GM13977 (cell line): ENCODE results near the gene EXOC6B.
"Not testable (repeated sequence)": the region's sequence is repeated elsewhere in the genome, so short reads cannot be mapped to it uniquely, and the experiment has no call there.

Experiments used
- DNase-seq: peaks from one replicate; pipeline ENCODE4 v3.0.0; 2012; ENCODE audit warnings: low spot score
- in situ Hi-C: fragments of 300-500 bp; cut with MboI; formaldehyde crosslinking; loops from one replicate; pipeline ENCODE4 v1.12.0; 2022; ENCODE audit warnings: low sequenced_read_pairs, low pct_unique_long_range_greater_than_20kb, mixed read lengths, inconsistent platforms; ENCODE audit not compliant: unreplicated experiment
- TF ChIP-seq, protein P1 (sequence below): IDR thresholded peaks from 2 replicates; pipeline ENCODE4 v1.5.1; 2012; ENCODE audit warnings: mild to moderate bottlenecking, control low read depth; ENCODE audit not compliant: insufficient read depth; ENCODE audit errors: extremely low read depth, missing control alignments

EXOC6B gene

DNA sequence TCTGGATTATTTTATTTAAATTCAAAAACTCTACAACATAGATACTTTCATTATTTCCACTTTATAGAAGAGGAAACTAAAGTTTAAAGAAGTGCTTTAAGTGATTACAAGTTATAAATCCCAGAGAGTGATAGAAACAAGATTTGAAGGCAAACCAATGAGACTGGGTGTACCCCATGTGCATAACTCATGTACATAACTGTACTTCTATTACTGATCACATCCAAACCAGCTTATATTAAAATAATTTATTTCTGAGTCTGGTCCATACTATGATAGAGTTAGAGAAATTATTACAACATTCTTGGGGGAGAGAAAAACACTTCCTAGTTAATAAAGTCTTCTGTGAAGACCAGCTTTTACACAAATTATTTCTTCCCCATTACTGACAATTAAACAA lies 221.4 kb downstream of the EXOC6B start:
- in situ Hi-C loops: no loop called here
- TF ChIP-seq, protein P1, sequence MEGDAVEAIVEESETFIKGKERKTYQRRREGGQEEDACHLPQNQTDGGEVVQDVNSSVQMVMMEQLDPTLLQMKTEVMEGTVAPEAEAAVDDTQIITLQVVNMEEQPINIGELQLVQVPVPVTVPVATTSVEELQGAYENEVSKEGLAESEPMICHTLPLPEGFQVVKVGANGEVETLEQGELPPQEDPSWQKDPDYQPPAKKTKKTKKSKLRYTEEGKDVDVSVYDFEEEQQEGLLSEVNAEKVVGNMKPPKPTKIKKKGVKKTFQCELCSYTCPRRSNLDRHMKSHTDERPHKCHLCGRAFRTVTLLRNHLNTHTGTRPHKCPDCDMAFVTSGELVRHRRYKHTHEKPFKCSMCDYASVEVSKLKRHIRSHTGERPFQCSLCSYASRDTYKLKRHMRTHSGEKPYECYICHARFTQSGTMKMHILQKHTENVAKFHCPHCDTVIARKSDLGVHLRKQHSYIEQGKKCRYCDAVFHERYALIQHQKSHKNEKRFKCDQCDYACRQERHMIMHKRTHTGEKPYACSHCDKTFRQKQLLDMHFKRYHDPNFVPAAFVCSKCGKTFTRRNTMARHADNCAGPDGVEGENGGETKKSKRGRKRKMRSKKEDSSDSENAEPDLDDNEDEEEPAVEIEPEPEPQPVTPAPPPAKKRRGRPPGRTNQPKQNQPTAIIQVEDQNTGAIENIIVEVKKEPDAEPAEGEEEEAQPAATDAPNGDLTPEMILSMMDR: no peak
- DNase-seq: no peak

DNA sequence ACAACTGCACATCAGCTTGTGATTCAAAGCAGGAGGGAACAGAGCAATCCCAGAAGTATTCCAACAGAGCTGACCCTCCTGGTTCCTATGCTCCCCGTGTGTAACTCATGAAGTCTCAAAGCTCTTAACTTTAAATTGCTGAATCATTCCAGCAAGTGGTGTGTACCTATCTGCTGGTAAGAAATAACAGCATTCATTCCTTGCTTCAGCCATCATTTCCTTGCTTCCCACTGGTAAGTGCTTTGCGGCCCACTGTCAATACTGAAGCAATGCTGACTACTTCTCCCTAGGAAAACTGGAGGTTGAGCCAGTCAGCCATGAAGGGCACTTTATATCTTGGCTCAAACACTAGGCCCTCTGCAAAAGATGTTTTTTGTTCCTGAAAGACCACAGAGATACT lies 222.4 kb downstream of the EXOC6B start:
- TF ChIP-seq, protein P1: no peak
- in situ Hi-C loops: no loop called here
- DNase-seq: no peak

DNA sequence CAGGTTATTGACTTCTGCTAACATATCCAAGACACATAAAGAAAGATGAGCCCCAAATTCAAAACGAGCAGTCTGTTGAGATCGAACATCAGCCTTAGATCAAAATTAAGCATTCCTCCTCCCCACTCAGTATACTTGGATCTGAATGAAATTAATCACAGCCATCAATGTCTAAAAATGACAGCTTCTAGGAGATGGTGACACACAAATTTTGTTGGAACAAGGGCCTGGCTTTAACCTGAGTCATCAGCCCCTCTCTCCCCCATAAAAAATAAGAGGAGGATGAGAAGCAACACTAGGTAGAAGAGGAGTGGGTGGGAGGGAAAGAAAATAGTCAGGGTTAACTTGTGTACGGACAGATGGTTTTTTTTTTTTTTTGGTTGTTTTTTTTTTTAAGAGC lies 223.1 kb downstream of the EXOC6B start:
- in situ Hi-C loops: no loop called here
- TF ChIP-seq, protein P1: no peak
- DNase-seq: no peak

DNA sequence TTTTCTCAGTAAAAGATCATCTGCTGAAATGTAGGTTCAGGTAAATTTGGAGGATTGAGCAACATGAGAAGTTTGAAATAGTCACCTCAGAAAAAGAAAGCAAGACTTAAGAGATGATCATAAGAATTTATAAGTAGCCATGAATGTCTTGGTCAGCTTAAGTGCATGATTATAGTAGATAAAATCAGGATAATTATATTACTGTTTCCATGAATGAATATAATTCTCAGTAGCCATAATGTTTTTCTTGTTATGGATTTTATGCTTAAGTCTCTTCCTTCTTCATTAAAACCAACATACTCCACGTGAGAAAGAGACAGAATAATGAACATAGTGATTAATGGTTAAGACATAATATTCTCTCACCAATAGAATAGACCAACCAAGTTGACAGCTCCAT lies 223.7 kb downstream of the EXOC6B start:
- TF ChIP-seq, protein P1: no peak
- DNase-seq: no peak
- in situ Hi-C loops: no loop called here

DNA sequence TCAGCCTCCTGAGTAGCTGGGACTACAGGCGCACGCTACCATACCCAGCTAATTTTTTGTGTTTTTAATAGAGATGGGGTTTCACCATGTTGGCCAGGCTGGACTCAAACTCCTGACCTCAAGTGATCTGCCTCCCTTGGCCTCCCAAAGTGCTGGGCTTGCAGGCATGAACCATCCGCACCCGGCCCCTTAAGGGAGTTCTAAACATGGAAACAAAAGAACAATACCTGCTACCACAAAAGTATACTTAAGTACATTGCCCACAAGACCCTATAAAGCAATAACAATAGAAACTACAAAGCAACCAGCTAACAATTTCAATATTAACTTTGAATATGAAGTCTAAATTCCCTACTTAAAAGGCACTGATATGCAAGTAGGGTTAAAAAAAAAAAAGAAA lies 242.0 kb downstream of the EXOC6B start:
- in situ Hi-C loops, DNase-seq: not testable (repeated sequence)

DNA sequence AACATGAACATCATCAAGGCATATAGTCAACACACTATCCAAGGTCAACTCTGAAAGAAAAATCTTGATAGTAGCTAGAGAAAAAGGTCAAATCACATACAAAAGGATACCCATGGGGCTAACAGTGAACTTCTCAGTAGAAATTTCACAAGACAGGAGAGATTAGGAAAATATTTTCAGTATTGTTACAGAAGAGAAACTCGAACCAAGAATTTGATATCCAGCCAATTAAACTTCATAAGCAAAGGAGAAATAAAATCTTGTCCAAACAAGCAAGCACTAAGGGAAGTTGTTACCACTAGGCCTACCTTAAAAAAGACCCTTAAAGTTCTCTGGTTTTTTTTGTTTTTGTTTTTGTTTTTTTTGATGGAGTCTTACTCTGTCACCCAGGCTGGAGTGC lies 242.5 kb downstream of the EXOC6B start:
- DNase-seq: no peak
- TF ChIP-seq, protein P1: no peak
- in situ Hi-C loops: no loop called here

DNA sequence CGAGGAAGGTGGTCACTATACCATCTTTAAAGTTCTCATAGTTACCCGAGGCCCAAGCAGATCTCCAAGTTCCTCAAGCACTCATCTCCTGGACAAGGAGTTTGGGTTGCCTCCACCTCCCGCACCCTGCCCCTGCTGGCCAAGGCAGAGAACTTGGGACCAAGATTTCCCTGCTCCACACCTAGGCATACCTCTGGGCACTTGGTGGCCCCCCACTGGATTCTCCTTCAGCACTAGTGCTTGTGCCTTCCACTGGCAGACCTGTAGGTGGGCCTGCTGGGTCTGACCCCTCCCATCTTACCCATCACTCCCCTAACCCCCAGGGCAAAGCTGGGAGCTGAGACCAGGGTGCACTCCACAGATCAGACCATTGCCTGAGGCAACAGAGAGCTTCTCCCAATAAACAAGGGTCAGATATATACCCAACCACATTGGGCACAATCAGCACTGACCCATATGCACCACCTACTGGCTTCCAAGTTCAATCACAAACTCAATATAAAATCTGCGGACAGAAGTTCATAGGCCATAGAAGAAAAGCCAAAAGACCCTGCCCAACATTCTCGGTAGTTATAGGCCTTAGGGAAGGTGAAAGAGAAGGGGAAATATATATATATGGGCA lies 244.2 kb downstream of the EXOC6B start:
- in situ Hi-C loops: no loop called here
- TF ChIP-seq, protein P1: no peak
- DNase-seq: no peak
